T-helper 22 cell (primary cell): ENCODE data around the gene LRMDA.
"Not testable (repeated sequence)": the region's sequence is repeated elsewhere in the genome, so short reads cannot be mapped to it uniquely, and the experiment has no call there.

Experiments used
- DNase-seq: peaks from one replicate; pipeline ENCODE4 v3.0.0-alpha.2; 2020; ENCODE audit warnings: low read depth

Gene LRMDA

GRCh38 chr10:76497666-76498065, 1066.2 kb downstream of the LRMDA start:
- no peak for DNase-seq

- DNase-seq: no peak
These were observed 1073.4 kb downstream of the LRMDA start for GRCh38 chr10:76504823-76505222.

- no peak for DNase-seq
These were observed 1078.0 kb downstream of the LRMDA start for GRCh38 chr10:76509446-76509845.

GRCh38 chr10:76514321-76514720, 1082.9 kb downstream of the LRMDA start:
- DNase-seq: no peak

GRCh38 chr10:76514869-76515268, 1083.4 kb downstream of the LRMDA start:
- no peak for DNase-seq

- DNase-seq: no peak
These were observed 1091.1 kb downstream of the LRMDA start for GRCh38 chr10:76522547-76522946.

- DNase-seq: no peak
These were observed 1091.8 kb downstream of the LRMDA start for GRCh38 chr10:76523246-76523645.

GRCh38 chr10:76523791-76524351, 1092.4 kb downstream of the LRMDA start:
- no peak for DNase-seq

- not testable (repeated sequence) for DNase-seq
These were observed 1095.4 kb downstream of the LRMDA start for GRCh38 chr10:76526833-76527232.

- no peak for DNase-seq
These were observed 1108.9 kb downstream of the LRMDA start for GRCh38 chr10:76540331-76540730.

- no peak for DNase-seq
These were observed 1109.4 kb downstream of the LRMDA start for GRCh38 chr10:76540786-76541185.

- DNase-seq: no peak
These were observed 1110.4 kb downstream of the LRMDA start for GRCh38 chr10:76541852-76542251.

- no peak for DNase-seq
These were observed 1111.0 kb downstream of the LRMDA start for GRCh38 chr10:76542307-76542930.

GRCh38 chr10:76543655-76544054, 1112.2 kb downstream of the LRMDA start:
- no peak for DNase-seq

GRCh38 chr10:76544789-76545188, 1113.4 kb downstream of the LRMDA start:
- DNase-seq: no peak

GRCh38 chr10:76546411-76546810, 1115.0 kb downstream of the LRMDA start:
- DNase-seq: no peak

- DNase-seq: no peak
These were observed 1116.0 kb downstream of the LRMDA start for GRCh38 chr10:76547352-76547972.

GRCh38 chr10:76548716-76549115, 1117.3 kb downstream of the LRMDA start:
- DNase-seq: no peak

- DNase-seq: no peak
These were observed 1117.7 kb downstream of the LRMDA start for GRCh38 chr10:76549171-76549570.

- no peak for DNase-seq
These were observed 1119.4 kb downstream of the LRMDA start for GRCh38 chr10:76550806-76551205.

GRCh38 chr10:76552091-76552873, 1120.9 kb downstream of the LRMDA start:
- no peak for DNase-seq

GRCh38 chr10:76553263-76554032, 1122.0 kb downstream of the LRMDA start:
- no peak for DNase-seq
